ENCODE results near the gene BCL11A.

DNA sequence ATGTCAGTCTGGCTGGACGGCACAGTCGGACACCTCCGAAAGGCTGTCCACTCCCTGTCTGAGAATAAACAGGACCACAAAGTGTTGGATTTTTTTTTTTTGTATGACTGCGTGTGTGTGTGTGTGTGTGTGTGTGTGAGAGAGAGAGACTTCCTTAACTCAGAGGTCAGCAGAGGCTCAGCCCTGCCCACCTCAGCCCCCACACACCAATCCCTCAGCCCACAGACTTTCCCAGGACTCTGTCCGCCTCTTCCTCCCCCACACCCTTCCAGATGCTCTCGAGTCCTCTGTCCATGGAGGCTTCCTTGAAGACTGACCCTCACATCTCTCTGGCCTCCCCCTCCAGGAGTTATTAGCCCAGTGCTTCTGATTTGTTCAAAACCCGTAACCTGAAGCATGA, 147.3 kb downstream of the BCL11A start:
- TF ChIP-seq, protein P1, sequence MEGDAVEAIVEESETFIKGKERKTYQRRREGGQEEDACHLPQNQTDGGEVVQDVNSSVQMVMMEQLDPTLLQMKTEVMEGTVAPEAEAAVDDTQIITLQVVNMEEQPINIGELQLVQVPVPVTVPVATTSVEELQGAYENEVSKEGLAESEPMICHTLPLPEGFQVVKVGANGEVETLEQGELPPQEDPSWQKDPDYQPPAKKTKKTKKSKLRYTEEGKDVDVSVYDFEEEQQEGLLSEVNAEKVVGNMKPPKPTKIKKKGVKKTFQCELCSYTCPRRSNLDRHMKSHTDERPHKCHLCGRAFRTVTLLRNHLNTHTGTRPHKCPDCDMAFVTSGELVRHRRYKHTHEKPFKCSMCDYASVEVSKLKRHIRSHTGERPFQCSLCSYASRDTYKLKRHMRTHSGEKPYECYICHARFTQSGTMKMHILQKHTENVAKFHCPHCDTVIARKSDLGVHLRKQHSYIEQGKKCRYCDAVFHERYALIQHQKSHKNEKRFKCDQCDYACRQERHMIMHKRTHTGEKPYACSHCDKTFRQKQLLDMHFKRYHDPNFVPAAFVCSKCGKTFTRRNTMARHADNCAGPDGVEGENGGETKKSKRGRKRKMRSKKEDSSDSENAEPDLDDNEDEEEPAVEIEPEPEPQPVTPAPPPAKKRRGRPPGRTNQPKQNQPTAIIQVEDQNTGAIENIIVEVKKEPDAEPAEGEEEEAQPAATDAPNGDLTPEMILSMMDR (IDR thresholded peaks at IDR 0.05), result no peak
- TF ChIP-seq POLR2A (IDR thresholded peaks at IDR 0.05) (no peak), POLR2AphosphoS5 (IDR thresholded peaks at IDR 0.05) (no peak)
